NOMO-1 treated with dmso at 0.1 percent for 144 hours (cell line): Measurements from ENCODE around the gene NCAM1.
"Not testable (repeated sequence)": the region's sequence is repeated elsewhere in the genome, so short reads cannot be mapped to it uniquely, and the experiment has no call there.

Source experiments
- DNase-seq: peaks from one replicate; lab custom pipeline; 2025; ENCODE audit not compliant: unreplicated experiment; lab: John Stamatoyannopoulos, UW

Gene NCAM1

DNA sequence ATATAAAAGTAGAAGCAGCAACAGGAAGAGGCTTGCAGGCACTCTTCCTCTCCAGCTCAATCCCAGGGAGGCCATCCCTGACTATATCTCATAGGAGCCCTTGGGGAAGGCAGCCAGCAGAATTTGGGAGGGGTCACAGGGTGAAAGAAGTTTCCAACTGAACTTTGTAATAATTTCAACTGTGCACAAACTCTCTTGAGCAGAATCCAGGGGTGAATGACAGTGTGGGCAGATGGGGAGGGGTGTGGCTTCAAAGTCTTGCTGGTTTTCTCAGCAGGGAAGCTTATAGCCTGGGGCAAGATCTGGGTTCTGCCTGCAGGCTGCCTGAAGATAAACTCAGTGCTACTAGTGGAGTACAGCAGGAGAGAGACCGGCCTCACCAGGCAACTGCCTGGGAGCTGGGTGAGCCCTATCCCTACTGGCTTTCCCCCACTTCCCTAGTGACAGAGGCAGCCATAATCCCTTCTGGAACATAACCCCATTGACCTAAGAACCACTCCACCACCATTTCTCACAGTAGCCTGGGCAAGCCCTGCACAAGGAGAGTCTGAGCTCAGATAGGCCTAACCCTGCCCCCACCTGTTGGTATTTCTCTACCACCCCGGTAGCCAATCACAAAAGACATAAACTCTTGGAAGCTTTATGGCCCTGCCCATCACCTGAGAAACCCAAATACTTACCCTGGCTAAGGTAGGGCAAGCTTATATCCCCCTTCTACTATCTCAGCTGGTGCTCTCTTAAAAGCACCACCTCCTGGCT is 335.4 kb downstream of the NCAM1 start:
- DNase-seq, result no peak

DNA sequence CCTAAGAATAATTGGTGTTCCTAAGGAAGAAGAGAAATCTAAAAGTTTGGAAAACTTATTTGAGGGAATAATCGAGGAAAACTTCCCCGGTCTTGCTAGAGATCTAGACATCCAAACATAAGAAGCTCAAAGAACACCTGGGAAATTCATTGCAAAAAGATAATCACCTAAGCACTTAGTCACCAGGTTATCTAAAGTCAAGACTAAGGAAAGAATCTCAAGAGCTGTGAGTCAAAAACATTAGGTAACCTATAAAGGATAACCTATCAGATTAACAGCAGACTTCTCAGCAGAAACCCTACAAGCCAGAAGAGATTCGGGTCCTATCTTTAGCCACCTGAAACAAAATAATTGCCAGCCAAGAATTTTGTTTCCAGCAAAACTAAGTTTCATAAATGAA is 337.3 kb downstream of the NCAM1 start:
- not testable (repeated sequence) for DNase-seq

DNA sequence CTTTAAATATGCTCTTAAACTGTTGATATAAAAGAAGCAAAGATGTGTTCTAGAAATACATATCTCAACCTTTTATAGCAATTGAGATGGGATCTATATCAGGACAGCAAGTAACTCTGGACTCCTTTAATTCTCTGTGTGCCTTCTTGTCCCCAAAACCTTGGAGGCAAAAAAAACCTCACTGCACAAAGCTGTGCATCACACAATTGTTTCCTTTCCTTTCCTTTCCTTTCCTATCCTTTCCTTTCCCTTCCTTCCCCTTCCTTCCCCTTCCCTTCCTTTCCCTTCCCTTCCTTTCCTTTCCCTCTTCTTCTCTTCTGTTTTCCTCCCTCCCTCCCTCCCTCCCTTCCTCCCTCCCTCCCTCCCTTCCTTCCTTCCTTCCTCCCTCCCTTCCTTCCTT is 343.7 kb downstream of the NCAM1 start:
- DNase-seq, result no peak

DNA sequence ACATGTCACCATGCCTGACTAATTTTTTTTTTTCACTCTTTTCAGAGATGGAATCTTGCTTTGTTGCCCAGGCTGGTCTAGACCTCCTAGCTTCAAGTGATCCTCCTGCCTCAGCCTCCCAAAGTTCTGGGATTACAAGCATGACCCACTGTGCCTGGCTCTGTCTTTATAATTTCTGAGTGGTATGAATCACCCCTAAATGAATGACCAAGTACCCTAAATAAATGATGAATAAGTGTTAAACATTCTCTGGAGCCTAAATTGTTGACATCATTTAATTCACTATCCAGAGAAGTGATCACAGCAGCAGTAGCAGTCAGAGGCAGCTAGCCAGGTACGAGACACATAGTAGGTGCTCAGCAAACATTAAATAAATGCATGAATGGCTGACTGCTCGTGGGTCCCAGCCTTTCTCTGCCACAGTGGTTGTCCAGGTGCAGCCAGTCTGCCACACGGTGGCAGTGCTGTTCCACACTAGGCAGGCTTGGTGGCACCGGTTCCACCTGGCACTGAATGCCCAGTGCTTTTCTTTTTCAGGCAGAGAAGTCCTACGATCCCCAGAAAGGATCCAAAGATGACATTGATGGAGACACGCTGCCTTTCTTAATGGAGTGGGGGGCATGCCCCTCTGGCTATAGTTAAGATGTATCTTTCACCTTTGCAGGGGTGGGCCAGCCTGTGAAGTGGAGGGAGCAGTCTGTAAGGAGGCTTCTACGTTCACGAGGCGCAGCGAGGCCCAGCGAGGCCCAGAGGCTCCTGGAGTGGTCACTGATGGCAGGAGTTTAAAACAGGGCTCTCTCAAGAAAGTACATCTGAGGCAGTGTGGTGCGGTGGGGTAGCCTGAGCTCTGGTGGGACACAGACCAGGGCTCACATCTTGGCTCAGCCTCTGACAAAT is 344.5 kb downstream of the NCAM1 start:
- peak; percentile 2 for DNase-seq

DNA sequence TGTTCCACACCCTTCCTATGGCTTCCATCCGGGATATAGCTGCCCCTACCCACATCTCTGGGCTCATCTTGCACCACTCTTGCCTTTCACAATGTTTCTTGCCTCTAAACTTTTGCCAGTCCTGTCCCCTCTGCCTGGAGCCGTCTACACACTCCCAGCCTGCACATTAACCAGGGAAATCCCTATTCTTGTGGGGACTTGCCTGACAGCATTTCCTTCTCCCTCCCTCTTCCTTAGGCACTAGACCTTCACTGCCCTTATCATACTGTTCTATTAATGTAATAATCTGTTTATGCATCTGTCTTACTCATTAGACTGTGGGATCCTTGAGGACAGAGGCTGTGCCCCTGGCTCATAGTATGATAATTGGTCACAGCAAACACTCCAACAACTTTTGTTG is 347.4 kb downstream of the NCAM1 start:
- DNase-seq, result no peak

DNA sequence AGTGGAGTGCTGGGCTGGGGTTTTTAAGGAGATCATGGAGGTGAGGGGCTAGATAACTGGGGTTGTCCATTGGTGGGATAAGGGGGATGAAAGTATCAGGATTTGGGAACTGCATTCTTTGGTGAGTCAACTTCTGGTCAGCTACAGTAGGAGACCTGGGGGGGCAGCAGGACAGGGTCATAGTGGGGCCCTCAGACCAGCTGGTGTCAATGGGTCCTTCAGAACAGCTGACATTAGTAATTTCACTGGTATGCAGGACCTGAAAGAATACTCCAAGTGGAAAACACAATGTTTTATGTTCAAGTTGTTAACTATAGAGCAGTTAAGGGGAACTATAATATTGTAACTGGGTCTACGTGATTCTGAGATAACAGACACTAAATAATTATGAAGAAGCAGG is 350.3 kb downstream of the NCAM1 start:
- DNase-seq, result no peak

DNA sequence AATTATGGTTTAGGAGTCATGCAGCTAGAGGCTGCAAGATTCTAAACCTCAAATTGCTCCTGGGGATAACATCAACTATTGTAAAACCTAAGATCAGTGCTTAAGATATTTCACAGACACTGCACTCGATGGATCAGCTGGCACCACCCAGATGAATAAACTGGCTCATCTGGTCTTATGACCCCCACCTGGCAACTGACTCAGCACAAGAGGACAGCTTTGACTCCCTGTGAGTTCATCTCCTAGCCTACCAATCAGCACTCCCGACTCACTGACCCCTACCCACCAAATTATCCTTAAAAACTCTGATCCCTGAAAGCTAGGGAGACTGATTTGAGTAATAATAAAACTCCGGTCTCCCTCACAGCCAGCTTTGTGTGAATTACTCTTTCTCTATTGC is 352.4 kb downstream of the NCAM1 start:
- no peak for DNase-seq

DNA sequence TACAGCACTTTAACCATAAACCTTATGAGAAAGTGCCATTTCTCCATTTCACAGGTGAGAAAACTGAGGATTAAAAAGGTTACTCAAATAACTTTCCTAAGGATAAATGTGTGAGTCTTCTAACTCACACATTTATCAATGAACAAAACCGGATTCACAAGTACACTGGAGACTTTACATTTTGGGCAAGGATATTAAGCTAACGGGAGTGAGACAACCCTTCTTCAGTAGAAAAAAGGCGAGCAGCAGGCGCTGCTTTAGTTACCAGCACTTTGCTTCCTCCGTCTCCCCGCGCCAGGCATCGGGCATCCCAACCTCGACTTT is 352.8 kb downstream of the NCAM1 start:
- DNase-seq, result no peak

DNA sequence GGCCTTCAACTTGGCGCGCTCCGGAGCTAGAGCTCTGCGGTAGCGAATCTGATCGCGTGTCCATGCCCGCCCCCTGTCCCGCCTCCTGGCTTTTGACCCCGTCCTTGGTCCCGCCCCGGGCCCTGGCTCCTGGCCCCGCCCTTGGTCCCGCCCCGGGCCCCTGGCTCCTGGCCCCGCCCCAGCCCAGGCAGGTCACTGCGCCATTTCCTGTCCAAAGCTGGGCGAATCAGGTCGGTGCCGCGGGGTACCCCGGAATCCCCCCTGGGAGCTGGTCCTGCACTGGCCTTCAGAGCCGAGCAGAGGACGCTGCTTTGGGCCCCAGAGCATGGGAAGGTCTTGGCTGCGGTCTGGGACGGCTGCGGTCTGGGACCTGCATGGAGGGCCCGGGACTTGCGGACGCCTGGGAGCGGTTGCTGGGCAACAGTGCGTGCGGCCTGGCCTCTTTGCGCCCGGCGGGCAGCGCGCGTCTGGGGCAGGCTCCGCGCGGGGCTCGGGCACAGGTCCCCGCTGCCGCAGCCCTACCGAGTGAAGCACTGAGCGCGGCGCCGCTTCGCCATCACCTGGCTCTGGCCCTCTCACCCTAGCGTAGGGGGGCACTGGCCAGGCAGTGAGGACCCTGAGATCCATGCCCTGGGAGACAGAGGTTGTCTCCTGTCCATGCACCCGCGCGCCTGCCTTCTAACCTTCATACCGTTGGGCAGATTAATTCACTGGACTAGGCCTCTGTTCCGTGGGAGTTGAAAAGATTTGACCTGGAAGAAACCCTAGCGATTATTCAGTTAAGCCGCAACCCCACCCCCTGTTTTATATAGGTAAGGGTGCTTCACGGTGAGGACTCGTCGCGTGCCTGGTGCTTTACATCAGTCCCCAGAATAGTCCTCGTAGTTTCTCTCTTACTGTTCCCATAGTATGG is 353.4 kb downstream of the NCAM1 start, which contains the start of gene TTC12:
TTC12 (plus strand) TSS at position 195 of the 913 bp plus-strand sequence. CDS start 1,675 bp downstream, outside the sequence.
- DNase-seq, result peak; percentile 90

DNA sequence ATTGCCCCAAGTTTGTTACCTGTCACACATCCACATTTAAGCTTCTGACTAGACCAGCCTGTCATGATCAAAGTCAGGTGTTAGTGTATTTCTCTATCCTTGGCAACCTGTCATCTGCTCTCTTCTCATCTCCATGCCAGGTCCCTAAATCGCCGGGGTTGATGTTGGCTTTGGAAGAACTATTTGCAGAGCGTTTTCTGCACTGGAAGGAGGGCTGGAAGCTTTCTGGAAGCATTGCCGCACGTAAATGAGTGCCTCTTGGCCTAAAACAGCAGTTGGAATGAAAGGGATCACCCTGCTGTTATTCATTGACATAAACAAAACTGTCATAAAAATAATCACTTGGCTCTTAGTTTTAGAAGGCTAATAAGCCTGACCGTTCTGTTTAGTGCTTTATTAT is 354.6 kb downstream of the NCAM1 start:
- DNase-seq, result no peak

DNA sequence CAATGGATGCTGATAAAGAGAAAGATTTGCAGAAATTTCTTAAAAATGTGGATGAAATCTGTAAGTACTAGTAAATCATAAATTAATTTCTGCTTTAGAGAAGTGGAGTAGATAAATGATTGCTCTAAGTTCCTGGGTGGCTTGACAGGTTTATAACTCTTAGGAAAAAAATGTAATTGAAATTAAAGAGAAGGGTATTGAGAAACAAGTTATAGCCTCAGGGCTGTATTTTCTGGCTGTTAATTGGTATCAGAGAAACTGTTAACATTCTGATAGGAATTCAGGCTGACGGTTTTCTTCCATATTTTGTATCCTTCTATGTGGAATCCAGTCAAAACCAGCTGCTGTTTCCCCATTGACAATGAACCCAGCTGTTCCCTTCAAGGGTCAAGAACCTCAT is 355.0 kb downstream of the NCAM1 start:
- no peak for DNase-seq

DNA sequence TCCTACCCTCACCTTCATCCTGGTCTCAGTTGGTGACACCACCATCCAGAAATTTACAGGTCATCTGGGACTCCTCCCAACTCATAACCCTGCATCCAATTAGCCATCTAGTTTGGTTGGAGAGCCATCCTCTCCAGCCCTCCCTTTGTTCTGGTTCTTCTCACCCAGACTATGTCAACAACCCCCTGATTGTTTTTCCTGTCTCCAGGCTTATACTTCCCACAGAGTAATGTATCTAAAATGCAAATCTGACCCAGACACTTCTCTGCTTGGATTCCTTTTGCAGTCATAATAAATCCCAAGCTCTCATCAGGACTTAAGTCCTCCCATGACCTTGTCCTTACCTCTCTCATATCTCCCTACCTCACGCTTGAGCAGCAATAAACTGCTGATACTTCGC is 356.1 kb downstream of the NCAM1 start:
- DNase-seq, result no peak

DNA sequence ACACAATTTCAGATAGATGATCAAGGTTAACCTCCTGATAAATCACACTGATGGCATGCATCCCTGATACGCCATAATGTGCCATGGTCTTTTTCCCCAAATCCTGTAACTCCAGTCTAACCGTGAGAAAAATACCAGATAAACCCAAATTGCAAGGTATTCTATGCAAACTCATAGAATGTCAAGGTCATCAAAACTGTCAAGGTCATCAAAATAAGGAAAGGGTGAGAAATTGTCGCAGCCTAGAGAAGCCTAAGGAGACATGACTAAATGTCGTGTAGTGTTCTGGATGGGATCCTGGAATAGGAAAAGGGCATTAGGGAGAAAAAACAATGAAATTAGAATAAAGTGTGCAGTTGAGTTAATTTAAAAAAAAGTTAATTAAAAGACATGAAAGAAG is 357.9 kb downstream of the NCAM1 start:
- DNase-seq, result no peak

DNA sequence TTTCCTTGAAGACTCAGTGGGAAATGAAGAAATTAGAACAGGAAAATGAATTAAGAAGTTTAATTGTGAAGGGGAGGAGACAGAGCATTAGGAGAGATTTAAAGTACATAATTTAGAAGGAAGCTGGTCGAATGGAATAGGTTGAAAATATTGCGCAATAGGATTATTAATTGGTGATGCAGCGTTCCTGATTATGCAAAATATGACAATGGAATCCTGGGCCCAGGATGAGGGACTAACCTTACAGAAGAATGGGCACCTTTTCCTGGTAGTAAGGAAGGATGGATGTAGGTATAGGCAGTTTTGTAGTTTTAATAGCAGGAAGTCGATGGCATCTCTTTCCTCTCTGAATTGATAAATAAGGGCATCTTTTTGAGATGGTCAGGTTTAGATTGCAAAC is 360.9 kb downstream of the NCAM1 start:
- DNase-seq, result no peak

DNA sequence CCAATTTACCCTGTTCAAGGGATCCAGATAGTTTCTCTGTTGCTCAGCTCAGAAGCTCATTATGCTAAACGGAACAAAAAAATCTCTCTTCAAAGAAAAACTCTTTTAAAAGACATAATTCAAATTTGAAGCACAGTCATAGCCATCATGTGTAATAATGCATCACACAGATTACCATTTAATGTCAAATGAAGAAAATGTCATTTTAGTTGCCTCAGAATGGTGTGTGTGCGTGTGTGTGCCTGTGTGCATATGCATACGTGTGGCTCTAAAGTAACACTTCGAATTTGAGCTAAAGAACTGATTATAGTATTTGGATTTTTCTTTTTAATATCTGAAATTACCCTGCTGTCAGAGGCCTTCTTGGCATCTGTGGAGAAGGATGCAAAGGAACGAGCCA is 363.0 kb downstream of the NCAM1 start:
- DNase-seq, result no peak
